Measurements from ENCODE around the gene FKBP15.

The FKBP15 gene

GRCh38 chr9:113153599-113153998, 67.5 kb downstream of the FKBP15 start:
- Histone ChIP-seq H3K36me3 (ENCODE audit: control insufficient read depth in 2 of 2, insufficient read depth in 1 of 2, low read length in 2 of 2) (peaks cover 0 to 4% of the 10 kb centered on the region in 2 experiments; a peak in 1 of 3 replicates), H3K9me3 (ENCODE audit: control insufficient read depth, insufficient read depth, low read depth, low read length) (no peaks in the 10 kb centered on the region), H3K4me3 (ENCODE audit: low read depth, low read length) (no peak overlapping the region), H3K4me1 (ENCODE audit: control insufficient read depth, insufficient read depth, low read length) (no peaks in the 10 kb centered on the region), H3K27ac (ENCODE audit: extremely low read depth, low read depth, low read length) (no peak overlapping the region)
- CTCF ChIA-PET, result interaction anchor here (3.8 kb wide), 1 partner anchor 41 kb away, joined by 14 read pairs; no protein-coding TSS in a partner anchor
- TF ChIP-seq ZNF19 (tag by site-specific recombination; IDR thresholded peaks at IDR 0.05; ENCODE audit: low read depth) (no peak), KLF7 (tag by site-specific recombination; IDR thresholded peaks at IDR 0.05; ENCODE audit: borderline replicate concordance) (no peak), ZNF302 (tag by site-specific recombination; IDR thresholded peaks at IDR 0.05; ENCODE audit: low read depth) (no peak), OSR2 (tag by site-specific recombination; IDR thresholded peaks at IDR 0.05) (no peak), ZNF311 (tag by site-specific recombination; IDR thresholded peaks at IDR 0.05; ENCODE audit: borderline replicate concordance) (no peak), CTCF (tag by site-specific recombination; IDR thresholded peaks at IDR 0.05) (no peak), ZNF280C (tag by site-specific recombination; IDR thresholded peaks at IDR 0.05) (no peak), ZNF354C (tag by site-specific recombination; IDR thresholded peaks at IDR 0.05; ENCODE audit: borderline replicate concordance, low read depth) (no peak), ZNF24 (tag by site-specific recombination; IDR thresholded peaks at IDR 0.05) (no peak), EGR2 (tag by site-specific recombination; IDR thresholded peaks at IDR 0.05; ENCODE audit: low read depth) (no peak), ZNF791 (tag by site-specific recombination; IDR thresholded peaks at IDR 0.05) (no peak), GLI4 (tag by site-specific recombination; IDR thresholded peaks at IDR 0.05) (no peak), ZNF202 (tag by site-specific recombination; IDR thresholded peaks at IDR 0.05; ENCODE audit: borderline replicate concordance) (no peak), ZNF114 (tag by site-specific recombination; IDR thresholded peaks at IDR 0.05) (no peak), ZNF837 (tag by site-specific recombination; IDR thresholded peaks at IDR 0.05) (no peak), ZNF324 (tag by site-specific recombination; IDR thresholded peaks at IDR 0.05) (no peak), ZNF280D (tag by site-specific recombination; IDR thresholded peaks at IDR 0.05) (no peak), ZNF211 (tag by site-specific recombination; IDR thresholded peaks at IDR 0.05; ENCODE audit: low read depth) (no peak)
- POLR2A ChIA-PET, result interaction anchor here (0.6 kb wide), 1 partner anchor 13 kb away, joined by 3 read pairs; no protein-coding TSS in a partner anchor

GRCh38 chr9:113152699-113153098, 68.4 kb downstream of the FKBP15 start:
- POLR2A ChIA-PET, result interaction anchor here (0.6 kb wide), 2 partner anchors 14 to 21 kb away, joined by 3 read pairs; no protein-coding TSS in a partner anchor
- CTCF ChIA-PET, result interaction anchor here (0.9 to 1.3 kb wide), 2 partner anchors 38 to 40 kb away, joined by 5 to 7 read pairs; no protein-coding TSS in a partner anchor
- H3K4me3 ChIP-seq (ENCODE audit: low read depth, low read length), result no peak overlapping the region
- no peaks in the 10 kb centered on the region for H3K9me3 ChIP-seq (ENCODE audit: control insufficient read depth, insufficient read depth, low read depth, low read length)
- H3K36me3 ChIP-seq (ENCODE audit: control insufficient read depth in 2 of 2, insufficient read depth in 1 of 2, low read length in 2 of 2), result no peaks in the 10 kb centered on the region
- no peaks in the 10 kb centered on the region for H3K4me1 ChIP-seq (ENCODE audit: control insufficient read depth, insufficient read depth, low read length)
- no peak overlapping the region for H3K27ac ChIP-seq (ENCODE audit: extremely low read depth, low read depth, low read length)
- TF ChIP-seq KLF8 (tag by site-specific recombination; IDR thresholded peaks at IDR 0.05) (no peak), REPIN1 (tag by site-specific recombination; IDR thresholded peaks at IDR 0.05; ENCODE audit: low read depth) (no peak), ZBTB20 (tag by site-specific recombination; IDR thresholded peaks at IDR 0.05) (no peak)

Data from HEK293 (cell line).